ENCODE data around the gene MAPKAPK3.

- TF ChIP-seq POLR2AphosphoS5 (IDR thresholded peaks at IDR 0.05; ENCODE audit: low read depth, low read length) (no peak), CHD1 (IDR thresholded peaks at IDR 0.05; ENCODE audit: low read depth, low read length) (no peak), TAF1 (IDR thresholded peaks at IDR 0.05; ENCODE audit: low read depth, low read length) (no peak), CTCF (IDR thresholded peaks at IDR 0.05; ENCODE audit: control extremely low read depth in 1 of 3, insufficient read depth in 1 of 3, low read depth in 1 of 3, low read length in 3 of 3) (no peak), CBX5 (IDR thresholded peaks at IDR 0.05; ENCODE audit: low read depth, low read length) (no peak), EP300 (IDR thresholded peaks at IDR 0.05; ENCODE audit: borderline replicate concordance in 1 of 2, low read depth in 2 of 2, low read length in 2 of 2) (no peak), ATF2 (IDR thresholded peaks at IDR 0.05; ENCODE audit: low read length) (no peak), KDM1A (IDR thresholded peaks at IDR 0.05; ENCODE audit: borderline replicate concordance, low read length) (no peak), SIN3A (conservative IDR thresholded peaks at IDR 0.05 in 1 of 2, IDR thresholded peaks at IDR 0.05 in 1 of 2; ENCODE audit: low read depth in 1 of 2, low read length in 2 of 2) (no peak), ATF3 (IDR thresholded peaks at IDR 0.05; ENCODE audit: insufficient read depth, low read depth, low read length) (no peak)
These were observed 4.6 kb upstream of the MAPKAPK3 start for GRCh38 chr3:50612234-50612882.
